ENCODE results near the gene HYPK.
"Not testable (repeated sequence)": the region's sequence is repeated elsewhere in the genome, so short reads cannot be mapped to it uniquely, and the experiment has no call there.

The HYPK gene

GRCh38 chr15:43796566-43796965 lies 3.8 kb upstream of the HYPK start:
- no peak for DNase-seq

- DNase-seq = peak; percentile 38
Observed at GRCh38 chr15:43799209-43799944, 1.0 kb upstream of the HYPK start.

GRCh38 chr15:43799945-43800285 lies 484 bp upstream of the HYPK start, which contains the start of gene SERINC4:
Gene SERINC4, minus strand, starts transcription at chr15:43800220. Its CDS starts 234 bp downstream, at chr15:43799986.
- no peak for DNase-seq

- DNase-seq = not testable (repeated sequence)
Observed at GRCh38 chr15:43802676-43803075, 2.3 kb downstream of the HYPK start.

GRCh38 chr15:43808435-43808950 lies 8.1 kb downstream of the HYPK start:
- no peak for DNase-seq

GRCh38 chr15:43808960-43809678 lies 8.7 kb downstream of the HYPK start:
- DNase-seq = no peak

- not testable (repeated sequence) for DNase-seq
Observed at GRCh38 chr15:43815064-43815463, 14.7 kb downstream of the HYPK start.

- DNase-seq = no peak
Observed at GRCh38 chr15:43821505-43821904, 21.1 kb downstream of the HYPK start.

- peak; percentile 82 for DNase-seq
Observed at GRCh38 chr15:43824302-43825246, 24.2 kb downstream of the HYPK start, which contains the start of gene MFAP1. Gene MFAP1, minus strand, starts transcription at chr15:43824690. Its CDS starts 121 bp downstream, at chr15:43824569.

GRCh38 chr15:43825305-43825704 lies 24.9 kb downstream of the HYPK start:
- DNase-seq = not testable (repeated sequence)

GRCh38 chr15:43826029-43826507 lies 25.7 kb downstream of the HYPK start:
- no peak for DNase-seq

GRCh38 chr15:43826508-43827341 lies 26.3 kb downstream of the HYPK start, which contains the start of gene WDR76:
Gene WDR76, plus strand, starts transcription at chr15:43827002. Its CDS starts 31 bp downstream, at chr15:43827033.
- no peak for DNase-seq

- DNase-seq = no peak
Observed at GRCh38 chr15:43828061-43828657, 27.8 kb downstream of the HYPK start.

GRCh38 chr15:43829951-43830540 lies 29.6 kb downstream of the HYPK start:
- DNase-seq = not testable (repeated sequence)

- not testable (repeated sequence) for DNase-seq
Observed at GRCh38 chr15:43830691-43831275, 30.4 kb downstream of the HYPK start.

GRCh38 chr15:43831519-43832052 lies 31.2 kb downstream of the HYPK start:
- DNase-seq = not testable (repeated sequence)

GRCh38 chr15:43832485-43832884 lies 32.1 kb downstream of the HYPK start:
- not testable (repeated sequence) for DNase-seq

- DNase-seq = no peak
Observed at GRCh38 chr15:43845421-43845820, 45.0 kb downstream of the HYPK start.

- DNase-seq = no peak
Observed at GRCh38 chr15:43851251-43851650, 50.9 kb downstream of the HYPK start.

- DNase-seq = no peak
Observed at GRCh38 chr15:43852607-43853006, 52.2 kb downstream of the HYPK start.
